ENCODE measurements around the gene FCRLB. TPM values are rescaled to one million over a fixed set of nuclear protein-coding genes. Genes with fewer than 3 reads are reported as not detected.

FCRLB gene
- total RNA-seq = 1.6 and 2.7 TPM in 2 replicates

GRCh38 chr1:161720956-161721737, at the start of gene FCRLB:
TSS of gene FCRLB (plus strand) at chr1:161721544. CDS start at chr1:161722673, 1,129 bp downstream.

GRCh38 chr1:161706482-161707347, 14.6 kb upstream of the FCRLB start, which contains the start of gene FCRLA:
TSS of gene FCRLA (plus strand) at chr1:161707229. CDS start at chr1:161707265, 36 bp downstream.

GRCh38 chr1:161749509-161750407, 28.4 kb downstream of the FCRLB start, which contains the start of gene DUSP12:
TSS of gene DUSP12 (plus strand) at chr1:161749786. CDS start at chr1:161749802, 16 bp downstream.

GRCh38 chr1:161766102-161766981, 45.0 kb downstream of the FCRLB start, which contains the start of gene ATF6:
TSS of gene ATF6 (plus strand) at chr1:161766320. CDS start at chr1:161766361, 41 bp downstream.

Other genes with a start within 250 kb of the FCRLB start
- 0.35 TPM in 1 of 2 replicates, not detected in the other for gene FCGR2A, start 216.1 kb upstream of the FCRLB start, total RNA-seq
- 0.19 and 0.21 TPM in 2 replicates for gene HSPA6, start 197.0 kb upstream of the FCRLB start, total RNA-seq
- gene FCGR3A, start 171.7 kb upstream of the FCRLB start, total RNA-seq = not detected in 2 replicates
- gene FCGR3B, start 90.4 kb upstream of the FCRLB start, total RNA-seq = not detected in 2 replicates
- not detected in 2 replicates for gene FCGR2B, start 58.4 kb upstream of the FCRLB start, total RNA-seq
- 0.21 TPM in 1 of 2 replicates, not detected in the other for gene FCRLA, start 14.3 kb upstream of the FCRLB start, total RNA-seq
- gene DUSP12, start 28.2 kb downstream of the FCRLB start, total RNA-seq = 22.7 and 24.1 TPM in 2 replicates
- gene ATF6, start 44.8 kb downstream of the FCRLB start, total RNA-seq = 12.4 and 17.0 TPM in 2 replicates

Measured in airway epithelial cell (primary cell).